Vagina (tissue), 2 donors: ENCODE results near the gene NFASC. TPM values are rescaled to one million over a fixed set of nuclear protein-coding genes. Genes with fewer than 3 reads are reported as not detected.

Experiments used
- DNase-seq, 2 donors: peaks; one replicate each; pipeline ENCODE4 v3.0.0-alpha.2; 2017; ENCODE audit errors: extremely low spot score in 2 of 2
- H3K27ac ChIP-seq: fragments of 200-600 bp; sonication (generic); one replicate; pipeline ENCODE4 v1.5.1; 2019
- H3K27me3 ChIP-seq: fragments of 200-600 bp; sonication (generic); one replicate; pipeline ENCODE4 v1.5.1; 2019
- H3K36me3 ChIP-seq, 2 donors: fragments of 200-600 bp; sonication (generic); one replicate each; pipeline ENCODE4 v1.5.1; 2017 to 2019
- H3K4me1 ChIP-seq: fragments of 200-600 bp; sonication (generic); one replicate; pipeline ENCODE4 v1.5.1; 2019
- H3K4me3 ChIP-seq, 2 donors: fragments of 200-600 bp; sonication (generic); 1 replicate in 1 of 2; 2 replicates in 1 of 2; pipeline ENCODE4 v1.5.1; 2016 to 2019
- H3K9me3 ChIP-seq: fragments of 200-600 bp; sonication (generic); one replicate; pipeline ENCODE4 v1.5.1; 2019
- CTCF ChIP-seq, 3 experiments: fragments of 450-650 bp in 2 of 3; fragments of 200-600 bp in 1 of 3; sonication (generic) in 1 of 3; IDR thresholded peaks; one replicate each; pipeline ENCODE4 v1.5.1; 2017 to 2019; ENCODE audit warnings: antibody characterized with exemption in 3 of 3, mild to moderate bottlenecking in 2 of 3, moderate library complexity in 2 of 3
- POLR2A ChIP-seq, 2 donors: fragments of 450-650 bp; IDR thresholded peaks; one replicate each; pipeline ENCODE4 v1.6.1; 2017; ENCODE audit warnings: antibody characterized with exemption in 2 of 2, mild to moderate bottlenecking in 2 of 2, moderate library complexity in 2 of 2
- POLR2AphosphoS5 ChIP-seq, 2 donors: sonication (generic); formaldehyde crosslinking; IDR thresholded peaks; one replicate each; pipeline ENCODE4 v1.9.0; 2017; ENCODE audit warnings: antibody characterized with exemption in 2 of 2, mild to moderate bottlenecking in 2 of 2, low read depth in 1 of 2; ENCODE audit not compliant: insufficient read depth in 1 of 2
- intact Hi-C: fragments of 100-400 bp; cut with DNase I; formaldehyde crosslinking; loops from one replicate; pipeline ENCODE4 v1.15.1; 2023
- total RNA-seq: library from RNA; depleted of rRNA; stranded (reverse); fragments of >200 nt; gene quantifications from one replicate; pipeline ENCODE4 v1.2.3, GENCODE V29; 2016

The NFASC gene
- total RNA-seq, 1 donor from 2014 or later = 23.3 TPM

DNA sequence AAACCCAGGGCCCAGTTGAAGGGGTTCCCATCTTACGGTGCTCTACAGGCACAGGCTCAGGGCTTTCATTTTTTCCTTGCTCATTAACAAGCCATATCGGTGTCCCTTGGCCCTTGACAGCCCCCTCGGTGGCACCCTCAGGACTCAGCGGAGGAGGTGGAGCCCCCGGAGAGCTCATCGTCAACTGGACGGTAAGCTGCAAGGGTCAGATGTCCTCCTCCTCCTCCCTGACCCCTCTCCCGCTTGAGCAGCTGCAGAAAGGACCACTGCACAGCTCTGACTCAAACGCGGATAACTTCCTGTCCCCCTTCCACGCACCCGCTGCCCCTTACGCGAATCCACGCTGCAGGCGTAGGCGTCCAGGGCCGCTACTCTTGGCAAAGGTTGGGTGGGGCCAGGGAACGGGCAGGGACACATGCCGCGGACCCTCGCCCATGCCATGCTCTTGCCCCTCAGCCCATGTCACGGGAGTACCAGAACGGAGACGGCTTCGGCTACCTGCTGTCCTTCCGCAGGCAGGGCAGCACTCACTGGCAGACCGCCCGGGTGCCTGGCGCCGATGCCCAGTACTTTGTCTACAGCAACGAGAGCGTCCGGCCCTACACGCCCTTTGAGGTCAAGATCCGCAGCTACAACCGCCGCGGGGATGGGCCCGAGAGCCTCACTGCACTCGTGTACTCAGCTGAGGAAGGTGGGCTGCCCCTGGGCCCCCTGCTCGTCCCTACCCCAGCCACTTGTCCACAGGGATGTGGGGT is 198.9 kb downstream of the NFASC start:
- Histone ChIP-seq H3K4me1 (no peaks in the 10 kb centered on the region), H3K27me3 (no peaks in the 10 kb centered on the region), H3K36me3 (no peaks in the 10 kb centered on the region), H3K27ac (no peak overlapping the region), H3K4me3 (no peak overlapping the region), H3K9me3 (no peaks in the 10 kb centered on the region)
- no peak for TF ChIP-seq CTCF (IDR thresholded peaks at IDR 0.05)
- intact Hi-C loops = no loop called here
- DNase-seq = peak in 1 of 2 donors; percentile 82

DNA sequence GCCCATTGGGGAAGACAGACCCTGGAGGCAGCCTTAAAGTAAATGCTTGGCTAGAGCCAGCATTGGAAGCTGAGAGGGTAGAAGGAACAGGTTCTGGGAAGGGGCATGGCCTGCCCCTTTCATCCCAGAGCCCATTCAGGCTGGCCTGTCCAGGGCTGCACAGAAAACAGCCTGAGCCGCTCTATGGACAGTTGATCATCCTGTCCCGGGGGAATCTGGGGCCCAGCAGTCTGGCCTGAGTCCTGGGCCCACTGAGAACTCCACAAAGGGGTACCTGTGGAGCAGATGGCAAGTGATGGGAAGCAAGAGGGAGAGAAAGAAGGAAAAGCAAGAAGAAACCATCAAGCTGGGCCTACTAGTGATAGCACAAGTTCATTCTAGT is 200.4 kb downstream of the NFASC start:
- Histone ChIP-seq H3K4me3 (no peak overlapping the region), H3K27ac (no peak overlapping the region), H3K9me3 (no peaks in the 10 kb centered on the region), H3K27me3 (no peaks in the 10 kb centered on the region), H3K4me1 (no peaks in the 10 kb centered on the region), H3K36me3 (no peaks in the 10 kb centered on the region)
- TF ChIP-seq POLR2AphosphoS5 (IDR thresholded peaks at IDR 0.05; ENCODE audit: insufficient read depth in 1 of 2, low read depth in 1 of 2) (no peak), POLR2A (IDR thresholded peaks at IDR 0.05) (no peak), CTCF (IDR thresholded peaks at IDR 0.05) (no peak)
- peak in 1 of 2 donors; percentile 40 for DNase-seq
- intact Hi-C loops = no loop called here

- H3K4me3 ChIP-seq = no peak overlapping the region
- peak in 1 of 2 donors; percentile 85 for DNase-seq
- H3K27ac ChIP-seq = no peak overlapping the region
- no peaks in the 10 kb centered on the region for H3K9me3 ChIP-seq
- TF ChIP-seq POLR2A (IDR thresholded peaks at IDR 0.05) (no peak), CTCF (IDR thresholded peaks at IDR 0.05) (no peak), POLR2AphosphoS5 (IDR thresholded peaks at IDR 0.05; ENCODE audit: insufficient read depth in 1 of 2, low read depth in 1 of 2) (no peak)
- H3K27me3 ChIP-seq = no peaks in the 10 kb centered on the region
- intact Hi-C loops = no loop called here
- no peaks in the 10 kb centered on the region for H3K36me3 ChIP-seq
- no peaks in the 10 kb centered on the region for H3K4me1 ChIP-seq
Measured at GRCh38 chr1:205071801-205072200, 201.1 kb downstream of the NFASC start.

DNA sequence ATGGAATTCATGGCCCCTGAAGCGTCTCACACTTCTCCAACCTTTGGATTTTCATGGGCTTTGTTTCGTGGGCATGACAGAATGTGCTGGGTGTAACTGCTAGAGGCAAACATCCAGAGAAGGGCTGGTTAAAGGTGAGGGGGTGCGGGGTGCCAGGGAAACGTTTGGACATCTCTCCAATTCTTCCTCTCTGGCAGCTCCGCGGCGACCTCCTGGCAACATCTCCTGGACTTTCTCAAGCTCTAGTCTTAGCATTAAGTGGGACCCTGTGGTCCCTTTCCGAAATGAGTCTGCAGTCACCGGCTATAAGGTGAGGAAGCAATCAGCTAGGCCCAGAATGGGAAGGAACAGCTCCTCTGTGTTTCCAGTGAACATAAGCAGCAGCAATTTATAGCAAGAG is 201.6 kb downstream of the NFASC start:
- Histone ChIP-seq H3K27ac (no peak overlapping the region), H3K36me3 (no peaks in the 10 kb centered on the region), H3K27me3 (no peaks in the 10 kb centered on the region), H3K4me3 (no peak overlapping the region), H3K4me1 (no peaks in the 10 kb centered on the region), H3K9me3 (no peaks in the 10 kb centered on the region)
- DNase-seq = peak in 1 of 2 donors; percentile 52
- intact Hi-C loops = no loop called here
- TF ChIP-seq POLR2A (IDR thresholded peaks at IDR 0.05) = no peak
- TF ChIP-seq CTCF (IDR thresholded peaks at IDR 0.05) = no peak

Other genes with a start within 250 kb of the NFASC start
- 3.4 TPM for gene LRRN2, start 185.1 kb upstream of the NFASC start, total RNA-seq
- gene CNTN2, start 172.3 kb downstream of the NFASC start, total RNA-seq = 7.4 TPM
- gene TMEM81, start 213.6 kb downstream of the NFASC start, total RNA-seq = 3.9 TPM